A673 (cell line): Measurements from ENCODE around the gene BUB1B. TPM values are rescaled to one million over a fixed set of nuclear protein-coding genes. Genes with fewer than 3 reads are reported as not detected.

ENCODE experiments used
- BruUV-seq: library from RNA; stranded (reverse); fragments of 400-500 nt; replicated peaks from 2 replicates; lab custom pipeline; 2021; lab: Mats Ljungman, UMichigan
- CTCF ChIA-PET: fragments of 300-600 bp; sonication (Branson Sonifier 250); formaldehyde crosslinking; loops from one replicate; lab custom pipeline; 2022; ENCODE audit warnings: antibody characterized with exemption; lab: Charles Lee
- POLR2A ChIA-PET: fragments of 300-600 bp; sonication (Branson Sonifier 250); formaldehyde crosslinking; loops from one replicate; lab custom pipeline; 2022; ENCODE audit warnings: antibody characterized with exemption; ENCODE audit not compliant: low non-redundant PET; lab: Charles Lee
- DNase-seq: peaks from one replicate; pipeline ENCODE4 v3.0.0-alpha.2; 2015; ENCODE audit warnings: low spot score
- H3K27ac ChIP-seq: fragments of 200-600 bp; sonication (generic); 2 replicates; pipeline ENCODE4 v1.5.1; 2016; ENCODE audit warnings: mixed run types, low read depth, mild to moderate bottlenecking, mixed read lengths, antibody characterized with exemption, low read length; ENCODE audit not compliant: poor library complexity, severe bottlenecking
- H3K27me3 ChIP-seq: fragments of 200-600 bp; sonication (generic); replicated peaks from 2 replicates; pipeline ENCODE4 v1.6.1; 2017; ENCODE audit warnings: mixed run types, low read depth, mild to moderate bottlenecking, mixed read lengths, antibody characterized with exemption, low read length; ENCODE audit not compliant: insufficient read depth, poor library complexity
- H3K36me3 ChIP-seq: fragments of 200-600 bp; sonication (generic); 2 replicates; pipeline ENCODE4 v1.6.1; 2016; ENCODE audit warnings: mixed run types, mild to moderate bottlenecking, mixed read lengths, antibody characterized with exemption, low read length; ENCODE audit not compliant: insufficient read depth, poor library complexity, severe bottlenecking
- H3K4me1 ChIP-seq: fragments of 200-600 bp; sonication (generic); 2 replicates; pipeline ENCODE4 v1.6.1; 2017; ENCODE audit warnings: mixed run types, mild to moderate bottlenecking, mixed read lengths, antibody characterized with exemption, low read length; ENCODE audit not compliant: insufficient read depth, poor library complexity, severe bottlenecking
- H3K4me3 ChIP-seq: fragments of 200-600 bp; sonication (generic); 2 replicates; pipeline ENCODE4 v1.5.1; 2016; ENCODE audit warnings: low read depth, mixed run types, mild to moderate bottlenecking, mixed read lengths, low read length; ENCODE audit not compliant: poor library complexity, severe bottlenecking
- H3K9me3 ChIP-seq: fragments of 200-600 bp; sonication (generic); 2 replicates; pipeline ENCODE4 v1.6.1; 2016; ENCODE audit warnings: mixed run types, low read depth, mild to moderate bottlenecking, mixed read lengths, antibody characterized with exemption, low read length; ENCODE audit not compliant: poor library complexity, severe bottlenecking
- CTCF ChIP-seq: fragments of 300-800, 200-600 bp; sonication (generic); conservative IDR thresholded peaks from 2 replicates; pipeline ENCODE4 v1.5.1; 2017; ENCODE audit warnings: low read depth, mild to moderate bottlenecking, antibody characterized with exemption, low read length, moderate library complexity, mixed read lengths
- EZH2 ChIP-seq: fragments of 200-600 bp; sonication (generic); IDR thresholded peaks from 2 replicates; pipeline ENCODE4 v1.6.1; 2017; ENCODE audit warnings: borderline replicate concordance, low read depth, mild to moderate bottlenecking, mixed read lengths, antibody characterized with exemption, low read length; ENCODE audit not compliant: poor library complexity, severe bottlenecking
- intact Hi-C: fragments of 100-400 bp; cut with micrococcal nuclease; formaldehyde crosslinking; loops from one replicate; pipeline ENCODE4 v1.10.0; 2022; ENCODE audit not compliant: unreplicated experiment
- total RNA-seq: library from RNA; stranded (reverse); gene quantifications from 2 replicates; pipeline ENCODE4 v1.2.3, GENCODE V29; 2021

BUB1B gene
- total RNA-seq, 1 experiment from 2014 or later: 196 TPM

DNA sequence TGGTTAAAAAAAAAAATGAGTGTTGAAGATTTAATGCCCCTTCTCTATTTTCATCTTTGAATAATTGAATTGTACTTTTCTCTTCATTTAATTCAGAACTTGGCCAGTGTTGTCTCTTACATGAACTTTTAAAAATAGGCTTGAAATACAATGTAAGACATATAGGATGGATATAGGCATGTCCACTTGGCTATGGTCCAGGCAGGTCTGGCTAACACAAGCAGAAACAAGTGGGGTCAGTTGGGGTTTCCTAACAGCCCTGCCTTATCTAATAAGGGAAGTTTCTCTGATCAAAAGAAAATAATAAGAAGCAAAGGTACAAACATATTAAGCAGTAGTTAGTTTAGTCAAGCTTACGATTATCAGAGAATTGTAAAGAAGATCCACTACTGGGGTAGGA, 58.9 kb downstream of the BUB1B start:
- TF ChIP-seq CTCF (no peak), EZH2 (no peak)

DNA sequence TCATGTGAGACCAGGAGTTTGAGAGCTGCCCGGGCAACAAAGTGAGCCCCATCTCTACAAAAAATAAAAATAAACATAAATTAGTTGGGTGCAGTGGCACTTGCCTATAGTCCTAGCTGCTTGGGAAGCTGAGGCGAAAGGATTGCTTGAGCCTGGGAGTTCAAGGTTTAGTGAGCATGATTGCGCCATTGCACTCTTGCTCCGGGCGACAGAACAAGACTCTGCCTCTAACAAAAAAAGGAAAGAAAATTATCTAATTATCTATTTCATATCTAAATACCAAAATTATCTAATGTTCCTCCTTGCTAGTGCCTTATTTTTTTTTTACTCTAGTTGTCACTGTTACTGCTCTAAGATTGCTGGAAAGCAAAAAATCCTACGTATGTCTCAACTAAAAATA, 61.3 kb downstream of the BUB1B start:
- no peak overlapping the region for H3K27ac ChIP-seq
- DNase-seq: no peak
- H3K4me3 ChIP-seq: no peak overlapping the region
- no TSS peak for BruUV-seq
- intact Hi-C loops: no loop called here
- ChIA-PET CTCF (no interaction called here), POLR2A (no interaction called here)
- H3K36me3 ChIP-seq: peaks cover 92% of the 10 kb centered on the region
- no peak for TF ChIP-seq EZH2
- no peak for TF ChIP-seq CTCF
- H3K4me1 ChIP-seq: no peaks in the 10 kb centered on the region
- H3K9me3 ChIP-seq: no peaks in the 10 kb centered on the region
- no peaks in the 10 kb centered on the region for H3K27me3 ChIP-seq

More for the DNA sequence above, 58.9 kb downstream of the BUB1B start:
- intact Hi-C loops: no loop called here
- peaks cover 76% of the 10 kb centered on the region for H3K36me3 ChIP-seq
- DNase-seq: no peak
- H3K27ac ChIP-seq: no peak overlapping the region
- BruUV-seq: no TSS peak
- POLR2A ChIA-PET: no interaction called here
- H3K27me3 ChIP-seq: no peaks in the 10 kb centered on the region
- no peaks in the 10 kb centered on the region for H3K4me1 ChIP-seq
- H3K4me3 ChIP-seq: no peak overlapping the region
- CTCF ChIA-PET: no interaction called here
- no peaks in the 10 kb centered on the region for H3K9me3 ChIP-seq

GRCh38 chr15:40226736-40227135, 65.9 kb downstream of the BUB1B start:
- no peak for DNase-seq
- BruUV-seq: no TSS peak
- POLR2A ChIA-PET: interaction anchor here (0.6 to 0.8 kb wide), 2 partner anchors 13 to 501 kb away, joined by 3 to 5 read pairs; no protein-coding TSS in a partner anchor
- H3K27me3 ChIP-seq: no peaks in the 10 kb centered on the region
- H3K9me3 ChIP-seq: no peaks in the 10 kb centered on the region
- H3K4me3 ChIP-seq: no peak overlapping the region
- H3K4me1 ChIP-seq: no peaks in the 10 kb centered on the region
- intact Hi-C loops: no loop called here
- TF ChIP-seq CTCF: no peak
- TF ChIP-seq EZH2: no peak
- no peak overlapping the region for H3K27ac ChIP-seq
- CTCF ChIA-PET: no interaction called here
- H3K36me3 ChIP-seq: peaks cover 67% of the 10 kb centered on the region
